ENCODE measurements around the gene LRP8. TPM values are rescaled to one million over a fixed set of nuclear protein-coding genes. Genes with fewer than 3 reads are reported as not detected.
"Not testable (repeated sequence)": the region's sequence is repeated elsewhere in the genome, so short reads cannot be mapped to it uniquely, and the experiment has no call there.

Gene LRP8
- total RNA-seq, 1 donor from 2014 or later: 9.9 TPM

DNA sequence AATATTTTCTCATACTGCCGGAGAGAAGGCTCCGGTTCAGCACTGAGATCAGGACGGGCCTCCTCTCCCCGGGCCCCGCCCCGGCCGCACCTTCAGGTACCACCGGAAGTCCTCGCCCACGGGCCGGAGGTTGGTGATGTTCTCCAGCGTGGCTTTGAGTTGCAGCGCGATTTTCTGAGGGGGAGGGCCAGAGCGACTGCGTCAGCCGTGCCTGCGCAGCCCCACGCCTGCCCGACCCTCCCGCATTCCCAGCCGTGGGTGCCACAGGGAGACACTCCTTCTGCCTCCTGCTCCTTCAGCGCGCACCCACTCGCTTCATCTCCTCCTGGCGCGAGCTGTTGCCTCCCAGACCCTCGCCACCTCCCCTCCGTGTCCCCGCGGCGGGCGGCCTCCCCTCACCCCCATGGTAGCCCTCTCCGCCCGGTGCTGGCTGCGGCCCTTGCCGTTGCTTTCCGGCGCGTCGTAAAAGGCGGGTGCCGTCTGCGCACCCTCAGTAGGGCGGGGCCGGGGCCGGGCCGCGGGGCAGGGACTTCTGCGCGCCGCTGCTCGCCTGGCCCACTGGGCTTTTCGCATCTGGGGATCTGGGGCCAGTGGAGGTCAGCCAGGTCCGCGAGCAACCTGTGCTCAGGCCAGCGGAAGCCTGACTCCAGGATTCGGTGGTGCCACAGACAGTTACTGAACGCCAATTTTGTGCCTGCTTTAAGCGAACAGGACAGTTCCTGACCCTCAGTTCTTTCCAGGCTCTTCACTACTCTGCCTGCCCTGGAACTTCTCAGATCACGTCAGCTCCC lies 107.5 kb downstream of the LRP8 start, which contains the start of gene CZIB:
CZIB (minus strand) TSS at position 464 of the 791 bp plus-strand sequence; CDS start at position 405, 59 bp downstream.
- DNase-seq (ENCODE audit: low spot score): peak; percentile 99

DNA sequence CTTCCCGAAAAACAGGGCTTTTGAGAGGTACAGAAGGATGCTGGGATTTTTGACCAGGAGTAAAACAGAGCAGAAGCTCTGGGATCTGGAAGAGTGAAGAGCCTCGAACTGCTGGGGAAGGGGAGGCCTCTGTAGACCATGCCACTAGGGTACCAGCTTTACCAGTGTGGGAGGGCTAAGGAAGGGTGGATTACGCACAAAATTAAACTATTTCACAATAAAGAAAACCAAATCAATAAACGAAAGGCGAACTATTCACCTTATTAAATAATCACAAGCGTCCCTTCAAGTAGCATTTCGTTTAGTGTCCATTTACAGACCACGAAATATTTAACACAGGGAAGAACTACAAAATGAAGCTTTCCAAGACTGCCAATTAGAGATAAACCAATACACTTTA lies 108.2 kb downstream of the LRP8 start:
- DNase-seq (ENCODE audit: low spot score): no peak

DNA sequence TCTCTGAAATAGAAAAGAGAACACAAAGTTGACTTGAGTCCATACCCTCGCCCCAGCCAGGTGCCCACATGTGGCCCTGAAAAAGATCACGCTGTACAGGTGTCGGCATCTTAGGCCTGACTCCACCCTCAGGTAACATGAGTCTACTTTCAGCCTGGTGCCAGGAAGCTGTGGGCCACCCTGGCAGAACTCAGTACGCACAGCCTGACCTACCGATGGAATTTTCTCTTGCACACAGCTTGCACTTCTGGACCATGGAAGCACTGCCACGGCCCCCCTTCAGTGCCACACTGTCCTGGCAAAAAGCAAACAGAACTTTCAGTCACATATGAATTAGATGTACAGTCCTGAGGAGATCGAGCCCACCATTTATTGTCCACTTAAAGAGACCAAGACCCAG lies 109.7 kb downstream of the LRP8 start:
- DNase-seq (ENCODE audit: low spot score): no peak

DNA sequence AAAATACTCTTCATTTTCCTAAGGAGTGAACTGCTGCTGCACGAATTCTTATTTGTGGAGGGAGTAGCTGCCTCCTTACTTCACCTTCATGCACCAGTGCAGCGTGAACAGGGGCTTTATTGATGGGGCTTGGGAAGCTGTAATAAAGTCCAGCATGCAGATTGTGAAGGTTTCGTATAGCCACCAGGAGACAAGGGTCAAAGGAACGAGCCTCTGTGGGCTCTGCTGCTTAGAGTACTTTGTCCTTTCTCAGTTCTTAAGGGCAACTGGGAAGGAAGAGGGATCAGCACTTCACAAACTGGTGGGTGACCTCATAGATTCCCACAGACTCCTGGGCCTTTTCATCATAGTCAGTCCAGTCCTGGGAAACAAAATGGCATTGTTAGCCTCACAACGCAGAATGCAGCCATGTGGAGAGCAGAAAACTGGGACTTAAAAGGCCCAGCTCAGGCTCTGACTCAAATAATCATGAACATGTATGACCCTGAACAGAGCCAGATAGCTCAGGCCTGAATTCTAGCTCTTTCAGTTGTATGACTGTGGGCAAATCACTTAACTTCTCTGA lies 113.4 kb downstream of the LRP8 start:
- no peak for DNase-seq (ENCODE audit: low spot score)

GRCh38 chr1:53210954-53211353 lies 116.9 kb downstream of the LRP8 start:
- DNase-seq (ENCODE audit: low spot score): no peak

DNA sequence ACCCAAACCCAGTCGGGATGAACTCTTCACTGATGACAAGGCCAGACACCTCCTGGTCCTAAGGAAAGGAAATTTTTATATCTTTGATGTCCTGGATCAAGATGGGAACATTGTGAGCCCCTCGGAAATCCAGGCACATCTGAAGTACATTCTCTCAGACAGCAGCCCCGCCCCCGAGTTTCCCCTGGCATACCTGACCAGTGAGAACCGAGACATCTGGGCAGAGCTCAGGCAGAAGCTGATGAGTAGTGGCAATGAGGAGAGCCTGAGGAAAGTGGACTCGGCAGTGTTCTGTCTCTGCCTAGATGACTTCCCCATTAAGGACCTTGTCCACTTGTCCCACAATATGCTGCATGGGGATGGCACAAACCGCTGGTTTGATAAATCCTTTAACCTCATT lies 117.5 kb downstream of the LRP8 start:
- DNase-seq (ENCODE audit: low spot score): no peak

GRCh38 chr1:53207726-53208125 lies 120.1 kb downstream of the LRP8 start:
- DNase-seq (ENCODE audit: low spot score): no peak

GRCh38 chr1:53206735-53207379 lies 121.0 kb downstream of the LRP8 start:
- DNase-seq (ENCODE audit: low spot score): no peak

DNA sequence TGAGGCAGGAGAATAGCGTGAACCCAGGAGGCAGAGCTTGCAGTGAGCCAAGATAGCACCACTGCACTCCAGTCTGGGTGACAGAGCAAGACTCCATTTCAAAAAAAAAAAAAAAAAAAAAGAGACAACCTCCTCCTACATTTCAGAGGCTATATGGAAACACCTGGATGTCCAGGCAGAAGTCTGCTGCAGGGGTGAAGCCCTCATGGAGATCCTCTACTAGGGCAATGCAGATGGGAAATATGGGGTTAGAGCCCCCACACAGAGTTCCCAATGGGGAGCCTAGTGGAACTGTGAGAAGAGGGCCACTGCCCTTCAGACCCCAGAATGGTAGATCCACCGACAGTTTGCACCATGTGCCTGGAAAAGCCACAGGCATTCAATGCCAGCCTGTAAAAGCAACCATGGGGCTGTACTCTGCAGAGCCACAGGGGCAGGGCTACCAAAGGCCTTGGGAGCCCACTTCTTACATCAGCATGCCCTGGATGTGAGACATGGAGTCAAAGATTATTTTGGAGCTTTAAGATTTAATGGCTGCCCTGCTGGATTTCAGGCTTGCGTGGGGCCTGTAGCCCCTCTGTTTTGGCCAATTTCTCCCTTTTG lies 121.7 kb downstream of the LRP8 start:
- DNase-seq (ENCODE audit: low spot score): not testable (repeated sequence)

GRCh38 chr1:53205496-53205895 lies 122.4 kb downstream of the LRP8 start:
- not testable (repeated sequence) for DNase-seq (ENCODE audit: low spot score)

DNA sequence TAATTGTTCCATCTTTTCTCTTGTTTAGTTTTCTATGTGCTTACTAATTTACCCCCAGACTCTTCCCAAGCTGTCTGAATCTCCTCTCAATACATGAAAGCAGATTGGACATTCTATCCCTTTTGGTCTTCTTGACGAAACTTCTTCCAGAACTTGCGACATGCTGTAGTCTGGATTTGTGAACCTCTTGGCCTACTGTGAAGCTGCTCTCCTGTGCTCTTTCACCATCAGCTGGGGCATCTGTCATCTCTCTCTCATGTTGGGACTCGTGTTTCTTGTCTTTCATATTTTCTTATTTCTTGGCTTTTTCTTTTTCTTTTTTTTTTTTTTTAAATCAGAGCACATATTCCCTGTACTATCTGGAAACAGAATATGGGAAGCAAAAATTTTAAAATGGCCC lies 124.4 kb downstream of the LRP8 start:
- no peak for DNase-seq (ENCODE audit: low spot score)

DNA sequence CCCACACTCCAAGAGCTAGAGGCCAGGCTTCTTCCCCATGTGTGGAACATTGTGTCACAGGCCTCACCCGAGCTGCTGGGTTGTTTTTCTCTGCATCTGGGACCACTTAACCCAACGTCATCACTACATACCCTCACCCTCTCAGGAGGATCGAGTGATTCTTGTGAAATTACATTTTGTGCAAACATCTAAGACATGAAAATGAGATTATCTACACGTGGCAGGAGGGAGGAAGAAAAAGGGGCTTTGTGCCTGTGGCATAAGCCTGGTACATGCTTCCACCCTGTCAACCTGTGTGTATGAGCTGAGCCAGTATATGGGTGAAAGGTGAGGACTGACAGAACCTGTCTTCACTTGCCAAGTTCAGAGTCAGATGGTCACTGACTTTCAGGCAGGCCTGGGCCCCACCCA lies 129.6 kb downstream of the LRP8 start:
- DNase-seq (ENCODE audit: low spot score): no peak

DNA sequence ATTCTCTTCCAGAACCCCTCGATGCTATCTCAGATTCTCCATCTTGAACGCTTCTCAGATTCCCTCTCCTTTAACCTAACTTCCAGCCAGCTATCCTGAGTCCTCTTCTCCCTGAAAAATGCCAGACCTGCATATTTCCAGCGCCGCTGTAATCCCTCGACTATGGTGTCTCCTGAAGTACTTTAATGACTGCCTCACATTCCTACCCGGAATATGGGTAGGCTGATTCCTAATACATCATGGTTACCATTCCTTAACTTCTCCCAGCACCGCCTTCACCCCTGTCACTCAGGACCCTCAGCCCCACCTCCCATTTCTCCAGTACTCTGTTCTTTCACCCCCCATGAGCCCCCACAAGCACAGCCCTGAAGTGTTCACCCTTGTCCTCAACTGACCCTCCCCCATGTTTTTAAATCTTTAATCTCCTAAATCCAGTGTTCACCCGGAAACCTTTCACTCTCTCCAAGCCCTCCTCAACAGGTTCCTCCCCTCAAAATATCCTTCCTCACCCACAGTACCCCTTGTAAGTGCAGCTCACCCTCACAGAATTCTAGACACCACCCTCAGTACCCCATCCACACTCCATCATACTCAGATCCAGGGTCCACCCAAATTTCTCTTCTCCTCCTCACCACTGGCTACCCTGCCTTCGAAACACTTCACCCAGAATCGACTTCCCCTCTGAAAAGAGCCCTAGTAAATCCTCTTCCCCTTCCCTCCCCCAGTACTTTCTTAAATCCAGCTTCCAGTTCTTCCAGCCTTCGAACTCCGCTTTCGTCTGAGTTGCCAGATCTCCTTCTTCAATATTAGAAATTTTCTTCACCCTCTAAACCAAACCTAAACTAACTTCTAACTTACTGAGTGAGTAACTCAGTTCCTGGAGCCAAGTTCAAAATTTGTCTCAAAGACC lies 130.3 kb downstream of the LRP8 start:
- no peak for DNase-seq (ENCODE audit: low spot score)

DNA sequence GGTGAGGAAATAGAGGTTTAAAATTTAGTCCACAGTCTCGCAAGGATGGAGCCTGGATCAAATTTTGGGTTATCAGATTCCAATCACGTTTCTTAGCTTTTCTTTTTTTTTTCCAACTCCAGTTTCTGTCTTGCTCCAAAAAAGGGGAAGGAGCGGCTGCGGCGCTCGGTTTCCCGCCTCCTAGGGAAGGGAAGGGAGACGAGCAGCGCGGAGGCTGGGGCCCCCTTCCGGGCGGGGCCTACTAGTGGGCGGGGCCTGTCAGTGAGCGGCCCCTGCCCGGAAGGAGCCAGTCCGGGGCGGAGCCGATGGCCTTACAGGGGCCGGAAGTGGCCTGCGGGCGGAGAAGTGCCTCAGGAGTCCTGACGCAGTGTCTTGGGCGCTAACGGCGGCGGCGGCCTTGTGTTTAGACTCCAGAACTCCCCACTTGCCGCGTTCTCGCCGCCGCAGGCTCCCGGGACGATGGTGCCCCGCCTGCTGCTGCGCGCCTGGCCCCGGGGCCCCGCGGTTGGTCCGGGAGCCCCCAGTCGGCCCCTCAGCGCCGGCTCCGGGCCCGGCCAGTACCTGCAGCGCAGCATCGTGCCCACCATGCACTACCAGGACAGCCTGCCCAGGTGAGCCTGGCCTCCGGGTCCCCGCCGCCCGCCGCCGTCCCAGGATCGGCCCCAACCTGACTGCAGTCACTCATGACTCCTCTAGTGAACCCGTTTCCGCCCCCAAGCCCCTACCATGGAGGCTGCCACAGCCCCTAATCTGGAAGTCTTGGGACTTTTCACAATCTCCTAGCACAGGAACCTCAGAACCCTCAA lies 131.2 kb downstream of the LRP8 start, which contains the start of gene CPT2:
CPT2 (plus strand) TSS at position 340 of the 806 bp plus-strand sequence; CDS start at position 460, 120 bp downstream.
- DNase-seq (ENCODE audit: low spot score): peak; percentile 97

DNA sequence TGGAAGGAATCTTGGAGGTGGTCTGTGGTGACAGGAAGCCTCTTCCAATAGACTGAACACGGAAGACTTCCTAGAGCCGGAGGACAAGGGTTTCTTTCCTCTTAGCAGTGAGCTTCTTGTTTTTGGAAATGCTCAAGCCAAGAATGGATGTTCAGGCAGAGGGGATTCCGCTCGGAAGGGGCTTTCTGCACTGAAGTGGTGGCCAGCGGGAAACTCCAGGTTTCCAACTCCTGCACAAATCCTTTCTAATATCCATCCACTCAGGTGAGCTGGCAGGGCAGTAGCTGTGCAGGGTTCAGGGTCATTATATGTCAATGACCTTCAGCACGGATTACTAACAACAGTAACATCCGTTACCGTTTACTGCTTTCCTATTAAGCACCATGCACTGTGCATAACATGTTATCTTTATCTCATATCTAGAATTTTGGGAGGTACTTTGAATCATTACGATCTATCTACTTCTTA lies 131.8 kb downstream of the LRP8 start:
- no peak for DNase-seq (ENCODE audit: low spot score)

DNA sequence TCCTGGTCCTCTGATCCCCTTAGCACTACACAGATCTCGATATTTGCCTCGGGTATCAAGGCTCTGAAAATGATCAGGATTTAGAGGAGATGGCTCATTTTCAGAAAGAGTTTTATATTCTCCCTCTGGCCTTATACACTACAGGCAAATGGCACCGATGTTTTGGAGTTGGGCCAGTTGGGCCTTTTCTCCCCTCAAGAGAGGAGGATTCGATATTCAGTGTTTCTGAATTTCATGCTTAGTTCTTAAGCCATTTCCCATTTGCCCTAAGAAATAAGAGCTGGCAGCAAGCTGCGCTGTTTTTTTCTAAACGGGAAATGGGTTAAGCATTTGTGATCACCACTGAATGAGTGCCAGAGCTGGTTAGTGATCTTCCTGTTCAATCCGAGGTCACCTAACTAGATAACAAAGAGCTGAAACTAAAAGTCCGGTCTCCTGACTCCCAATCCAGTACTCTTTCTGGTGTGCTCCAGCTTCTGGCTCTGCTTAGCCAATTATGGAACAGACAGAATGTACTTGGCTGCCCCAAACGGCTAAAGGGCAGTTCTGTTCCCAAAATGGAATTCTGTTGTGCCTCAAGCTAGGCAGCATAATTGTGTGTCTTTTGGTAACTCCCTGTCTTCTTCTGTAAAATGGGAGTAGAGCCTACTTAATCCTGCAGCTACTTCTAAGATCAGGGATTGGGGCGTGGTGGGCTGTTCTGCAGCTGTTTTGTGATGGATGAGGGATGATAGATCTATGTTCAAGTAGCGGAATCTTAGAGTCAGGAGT lies 132.4 kb downstream of the LRP8 start:
- DNase-seq (ENCODE audit: low spot score): no peak

Data from mesenteric fat pad (tissue), 1 donor.